Stomach smooth muscle (tissue), 2 donors: ENCODE measurements around the gene TYW1B.
A peak's percentile ranks its signal among the peaks of the same experiment; 100 is the strongest.
"Not testable (repeated sequence)": the region's sequence is repeated elsewhere in the genome, so short reads cannot be mapped to it uniquely, and the experiment has no call there.

Experiments
- H3K27ac ChIP-seq: one replicate; pipeline ENCODE4 v1.7.0; 2013; ENCODE audit warnings: mild to moderate bottlenecking, low read length, inconsistent platforms
- H3K27me3 ChIP-seq, 2 donors: one replicate each; pipeline ENCODE4 v1.7.0; 2013; ENCODE audit warnings: low read length in 2 of 2; ENCODE audit not compliant: insufficient read depth in 2 of 2, control insufficient read depth in 1 of 2
- H3K36me3 ChIP-seq, 2 donors: one replicate each; pipeline ENCODE4 v1.7.0; 2013; ENCODE audit warnings: low read length in 2 of 2; ENCODE audit not compliant: control insufficient read depth in 2 of 2, insufficient read depth in 2 of 2
- H3K4me1 ChIP-seq: one replicate; pipeline ENCODE4 v1.7.0; 2013; ENCODE audit warnings: low read length; ENCODE audit not compliant: control insufficient read depth, insufficient read depth
- H3K4me3 ChIP-seq, 2 donors: one replicate each; pipeline ENCODE4 v1.7.0; 2013; ENCODE audit warnings: low read length in 2 of 2
- H3K9ac ChIP-seq, 2 donors: one replicate each; pipeline ENCODE4 v1.7.0; 2013; ENCODE audit warnings: low read length in 2 of 2, mild to moderate bottlenecking in 1 of 2
- H3K9me3 ChIP-seq, 2 donors: one replicate each; pipeline ENCODE4 v1.7.0; 2013; ENCODE audit warnings: low read length in 2 of 2; ENCODE audit not compliant: control insufficient read depth in 2 of 2
- donor health status: healthy.
- donor health status: Pancreatic carcinoma.

TYW1B gene, protein sequence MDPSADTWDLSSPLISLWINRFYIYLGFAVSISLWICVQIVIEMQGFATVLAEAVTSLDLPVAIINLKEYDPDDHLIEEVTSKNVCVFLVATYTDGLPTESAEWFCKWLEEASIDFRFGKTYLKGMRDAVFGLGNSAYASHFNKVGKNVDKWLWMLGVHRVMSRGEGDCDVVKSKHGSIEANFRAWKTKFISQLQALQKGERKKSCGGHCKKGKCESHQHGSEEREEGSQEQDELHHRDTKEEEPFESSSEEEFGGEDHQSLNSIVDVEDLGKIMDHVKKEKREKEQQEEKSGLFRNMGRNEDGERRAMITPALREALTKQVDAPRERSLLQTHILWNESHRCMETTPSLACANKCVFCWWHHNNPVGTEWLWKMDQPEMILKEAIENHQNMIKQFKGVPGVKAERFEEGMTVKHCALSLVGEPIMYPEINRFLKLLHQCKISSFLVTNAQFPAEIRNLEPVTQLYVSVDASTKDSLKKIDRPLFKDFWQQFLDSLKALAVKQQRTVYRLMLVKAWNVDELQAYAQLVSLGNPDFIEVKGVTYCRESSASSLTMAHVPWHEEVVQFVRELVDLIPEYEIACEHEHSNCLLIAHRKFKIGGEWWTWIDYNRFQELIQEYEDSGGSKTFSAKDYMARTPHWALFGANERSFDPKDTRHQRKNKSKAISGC

DNA sequence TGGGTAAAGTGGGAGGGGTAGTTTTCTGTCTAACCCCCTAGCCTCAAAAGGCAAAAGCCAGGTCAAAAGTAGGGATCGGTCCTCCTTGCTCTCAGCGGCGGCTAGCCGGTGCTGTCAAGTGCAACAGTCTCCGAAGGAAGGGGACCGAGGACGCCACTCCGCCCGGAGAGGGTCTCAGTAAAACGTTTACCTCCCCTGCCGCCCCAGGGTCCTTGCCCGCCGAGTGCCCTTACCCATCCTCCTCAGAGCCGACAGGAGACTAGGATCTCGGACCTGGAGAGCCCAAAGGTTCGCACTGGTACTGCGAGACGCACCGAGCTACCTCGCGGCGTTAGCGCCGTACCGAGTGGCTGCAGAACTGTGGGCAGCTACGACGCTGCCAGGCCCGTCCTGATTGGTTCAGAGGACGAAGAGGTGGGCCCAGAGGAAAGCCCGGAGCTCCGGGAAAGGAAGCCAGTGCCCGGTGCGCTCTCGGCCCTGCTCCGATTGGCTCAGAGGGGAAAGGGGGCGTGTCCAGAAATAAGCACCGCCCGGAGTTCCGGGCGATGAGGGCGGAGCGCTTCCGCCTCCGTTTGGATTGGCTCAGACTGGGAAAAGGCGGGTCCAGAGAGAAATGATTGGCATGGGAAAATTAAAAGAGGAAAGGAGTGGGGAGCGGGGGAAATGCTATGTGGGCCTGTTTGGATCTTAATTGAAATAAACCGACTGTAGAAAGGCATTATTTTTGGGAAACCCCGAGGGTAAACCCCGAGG, at the start of gene TYW1B:
Gene TYW1B (minus strand): TSS at position 362 of the 753 bp plus-strand sequence. CDS start 125 bp downstream, at position 237.
- H3K27ac ChIP-seq, result peak within 1 kb of the TSS; percentile 69
- not testable (repeated sequence) for H3K4me1 ChIP-seq, H3K9me3 ChIP-seq, H3K27me3 ChIP-seq, H3K36me3 ChIP-seq
- H3K9ac ChIP-seq, result peak within 1 kb of the TSS; percentile 79 to 81
- peak within 1 kb of the TSS; percentile 80 to 82 for H3K4me3 ChIP-seq

DNA sequence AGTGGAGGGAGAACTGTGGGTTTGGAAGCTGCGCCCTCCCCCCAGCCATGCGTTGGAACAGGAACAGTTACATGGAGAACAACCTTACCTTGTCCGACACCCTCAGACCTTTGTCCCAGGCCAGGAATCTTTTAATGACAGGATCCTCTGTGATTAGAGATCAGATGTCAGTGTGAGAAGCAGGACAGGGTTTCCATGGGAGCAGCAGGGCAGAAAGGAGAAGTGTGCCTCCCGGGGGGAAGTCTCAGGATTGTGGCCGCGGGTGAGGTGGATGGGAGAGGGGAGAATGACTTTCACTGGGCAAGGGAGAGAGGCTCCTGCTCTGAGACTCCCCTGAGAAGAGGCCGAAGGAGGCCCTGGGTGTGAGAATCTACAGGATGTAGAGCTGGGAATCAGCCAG, 39.6 kb upstream of the TYW1B start:
- not testable (repeated sequence) for H3K27ac ChIP-seq, H3K9ac ChIP-seq, H3K4me3 ChIP-seq, H3K27me3 ChIP-seq, H3K9me3 ChIP-seq, H3K4me1 ChIP-seq, H3K36me3 ChIP-seq

DNA sequence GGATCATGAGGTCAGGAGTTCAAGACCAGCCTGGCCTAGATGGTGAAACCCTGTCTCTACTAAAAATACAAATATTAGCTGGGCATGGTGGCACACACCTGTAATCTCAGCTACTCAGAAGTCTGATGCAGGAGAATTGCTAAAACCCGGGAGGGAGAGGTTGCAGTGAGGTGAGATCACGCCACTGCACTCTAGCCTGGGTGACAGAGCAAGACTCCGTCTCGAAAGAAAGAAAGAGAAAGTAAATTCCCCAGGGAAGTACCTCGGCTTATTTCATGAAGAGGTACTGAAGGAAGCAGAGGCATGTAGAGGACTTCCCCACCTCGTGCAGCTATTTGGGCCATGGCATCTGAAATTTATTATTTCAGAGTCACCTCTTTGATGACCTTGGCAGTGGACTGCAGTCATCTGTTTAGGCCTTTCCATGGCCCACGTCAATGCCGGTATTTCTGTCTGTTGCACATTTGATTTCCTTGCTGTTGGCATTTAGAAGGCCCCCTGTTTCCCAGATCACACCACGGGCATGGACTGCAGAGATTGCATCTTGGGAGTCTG, 30.9 kb upstream of the TYW1B start:
- H3K9me3 ChIP-seq, H3K36me3 ChIP-seq, H3K27ac ChIP-seq, H3K9ac ChIP-seq, H3K4me3 ChIP-seq, H3K27me3 ChIP-seq, H3K4me1 ChIP-seq: not testable (repeated sequence)

DNA sequence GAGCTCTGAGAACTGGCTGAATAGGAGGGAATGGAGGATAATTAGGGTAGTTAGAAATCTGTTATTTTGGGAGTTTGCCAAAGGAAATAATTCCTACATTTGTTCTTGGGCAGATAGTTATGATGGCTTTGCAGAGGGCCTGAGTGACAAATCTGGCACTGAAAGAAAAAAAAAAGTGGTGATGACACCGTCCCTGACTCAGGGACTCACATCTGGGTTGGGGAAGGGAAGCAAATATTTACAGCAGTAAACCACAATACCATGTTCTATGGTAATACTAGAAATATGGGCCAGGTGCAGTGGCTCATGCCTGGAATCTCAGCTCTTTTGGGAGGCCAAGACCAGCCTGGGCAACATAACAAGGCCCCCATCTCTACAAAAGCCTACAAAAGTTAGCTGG, 29.9 kb upstream of the TYW1B start:
- H3K9ac ChIP-seq, result not testable (repeated sequence)

DNA sequence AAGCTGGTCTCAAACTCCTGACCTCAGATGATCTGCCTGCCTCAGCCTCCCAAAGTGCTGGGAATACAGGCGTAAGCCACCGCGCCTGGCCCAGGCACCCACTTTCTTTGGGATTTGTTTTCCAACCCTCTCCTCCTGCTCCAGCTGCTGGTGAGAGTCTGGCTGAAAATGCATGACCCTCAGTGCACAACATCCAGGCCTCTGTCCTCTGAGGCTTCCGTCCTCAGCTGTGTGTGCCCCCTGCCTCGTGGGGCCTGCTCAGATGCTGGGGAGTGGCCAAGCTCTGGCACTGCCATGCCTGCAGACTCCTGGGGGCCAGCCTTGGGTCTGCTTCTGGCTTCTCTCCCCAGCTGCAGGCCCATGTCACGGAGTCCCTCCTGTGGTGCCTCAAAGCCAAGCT, 27.3 kb upstream of the TYW1B start:
- H3K27me3 ChIP-seq, H3K4me3 ChIP-seq, H3K9ac ChIP-seq, H3K27ac ChIP-seq, H3K9me3 ChIP-seq, H3K36me3 ChIP-seq, H3K4me1 ChIP-seq: not testable (repeated sequence)

More for the DNA sequence above, 29.9 kb upstream of the TYW1B start:
- not testable (repeated sequence) for H3K4me1 ChIP-seq, H3K9me3 ChIP-seq, H3K27ac ChIP-seq, H3K36me3 ChIP-seq, H3K27me3 ChIP-seq, H3K4me3 ChIP-seq

DNA sequence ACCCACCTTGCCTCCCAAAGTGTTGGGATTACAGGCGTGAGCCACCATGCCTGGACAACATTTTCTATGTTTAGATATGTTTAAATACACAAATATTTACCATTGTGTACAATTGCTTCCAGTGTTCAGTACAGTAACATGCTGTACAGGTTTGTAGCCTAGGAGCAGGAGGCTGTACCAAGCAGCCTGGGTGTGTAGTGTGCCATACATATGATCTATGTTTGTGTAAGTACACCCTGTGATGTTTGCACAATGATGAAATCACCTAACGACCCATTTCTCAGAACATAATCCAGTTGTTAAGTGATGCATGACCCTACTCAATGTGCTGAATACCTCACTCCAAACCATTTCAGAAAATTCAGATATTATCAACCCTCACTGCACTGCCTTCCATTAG, 24.9 kb upstream of the TYW1B start:
- H3K27me3 ChIP-seq, H3K9me3 ChIP-seq, H3K9ac ChIP-seq, H3K27ac ChIP-seq, H3K4me3 ChIP-seq, H3K4me1 ChIP-seq, H3K36me3 ChIP-seq: not testable (repeated sequence)

DNA sequence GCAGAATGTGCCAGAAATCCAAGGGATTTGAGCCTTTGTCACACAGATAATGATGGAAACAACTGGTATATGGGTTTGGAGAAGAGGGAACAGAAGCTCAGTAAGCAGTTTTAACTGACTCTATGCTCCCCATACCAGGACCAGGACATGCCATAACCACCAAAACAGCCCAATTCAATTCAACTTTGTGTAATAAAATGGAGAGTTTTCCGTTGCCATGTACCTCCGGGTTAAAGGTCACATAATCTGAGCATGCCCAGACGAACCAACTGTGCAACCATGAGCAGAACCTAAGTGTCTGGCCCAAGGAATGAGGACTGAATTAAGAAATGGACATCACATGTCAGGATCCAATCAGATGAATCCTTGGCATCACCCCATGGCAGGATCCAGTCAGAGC, 22.7 kb upstream of the TYW1B start:
- not testable (repeated sequence) for H3K4me3 ChIP-seq, H3K27ac ChIP-seq, H3K4me1 ChIP-seq, H3K9me3 ChIP-seq, H3K36me3 ChIP-seq, H3K9ac ChIP-seq, H3K27me3 ChIP-seq

DNA sequence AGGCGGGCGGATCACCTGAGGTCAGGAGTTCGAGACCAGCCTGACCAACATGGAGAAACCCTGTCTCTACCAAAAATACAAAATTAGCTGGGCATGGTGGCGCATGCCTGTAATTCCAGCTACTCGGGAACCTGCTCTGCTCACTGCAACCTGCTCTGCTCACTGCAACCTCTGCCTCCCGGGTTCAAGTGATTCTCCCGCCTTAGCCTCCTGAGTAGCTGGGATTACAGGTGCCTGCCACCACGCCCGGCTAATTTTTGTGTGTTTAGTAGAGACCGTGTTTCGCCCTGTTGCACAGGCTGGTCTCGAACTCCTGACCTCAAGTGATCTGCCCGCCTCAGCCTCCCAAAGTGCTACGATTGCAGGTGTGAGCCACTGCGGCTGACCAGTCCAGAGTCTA, 16.1 kb upstream of the TYW1B start:
- H3K9me3 ChIP-seq, H3K4me3 ChIP-seq, H3K27ac ChIP-seq, H3K9ac ChIP-seq, H3K4me1 ChIP-seq, H3K36me3 ChIP-seq, H3K27me3 ChIP-seq: not testable (repeated sequence)

DNA sequence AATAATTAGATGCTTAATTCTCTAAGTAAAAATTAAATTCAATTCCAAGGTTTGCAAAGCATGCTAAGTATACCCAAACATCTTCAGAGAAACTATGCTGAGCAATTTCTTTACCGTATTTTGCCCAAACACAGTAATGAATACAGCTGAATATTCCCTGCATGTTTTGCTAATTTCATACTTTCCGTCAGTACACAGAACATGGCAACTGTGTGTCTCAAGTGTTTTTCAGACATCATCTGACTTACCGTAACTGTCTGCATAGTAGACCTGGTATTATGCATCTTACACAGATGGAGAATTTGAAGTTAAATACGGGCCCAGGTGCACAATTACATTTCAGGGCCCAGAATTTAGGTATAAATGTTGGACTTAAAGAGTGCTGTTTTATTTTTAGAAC, 15.2 kb upstream of the TYW1B start:
- H3K27ac ChIP-seq, H3K4me3 ChIP-seq, H3K9me3 ChIP-seq, H3K36me3 ChIP-seq, H3K4me1 ChIP-seq, H3K9ac ChIP-seq, H3K27me3 ChIP-seq: not testable (repeated sequence)

DNA sequence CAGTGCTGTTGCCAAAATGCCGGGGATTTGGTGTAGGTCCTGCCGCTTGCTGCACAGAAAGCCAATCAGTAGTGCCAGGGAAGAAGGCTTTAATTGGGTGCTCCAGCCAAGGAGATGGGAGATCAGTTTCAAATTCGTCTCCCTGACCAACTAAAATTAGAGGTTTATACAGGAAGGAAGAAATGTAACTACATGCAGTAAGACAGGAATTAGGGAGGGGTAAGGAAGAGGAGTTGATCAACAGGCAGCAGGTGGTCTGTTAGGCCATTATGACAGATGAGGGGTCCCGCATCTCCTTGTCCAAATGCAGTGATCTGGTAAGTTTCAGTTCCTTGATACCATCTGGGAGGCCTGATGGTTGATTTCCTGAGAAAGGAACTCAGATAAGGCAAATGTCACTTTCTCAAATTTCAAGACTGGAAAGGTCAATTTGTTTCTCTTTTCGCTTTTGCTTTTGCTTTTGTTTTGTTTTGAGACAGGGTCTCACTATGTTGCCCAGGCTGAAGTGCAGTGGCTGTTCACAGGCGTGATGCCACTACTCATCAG, 13.0 kb upstream of the TYW1B start:
- H3K9me3 ChIP-seq, H3K27ac ChIP-seq, H3K4me1 ChIP-seq, H3K27me3 ChIP-seq, H3K4me3 ChIP-seq, H3K36me3 ChIP-seq, H3K9ac ChIP-seq: not testable (repeated sequence)
